Duodenal mucosa (tissue), 2 donors: ENCODE results near the gene EPB41L2.
A peak's percentile ranks its signal among the peaks of the same experiment; 100 is the strongest.
"Not testable (repeated sequence)": the region's sequence is repeated elsewhere in the genome, so short reads cannot be mapped to it uniquely, and the experiment has no call there.

Experiments used
- H3K27ac ChIP-seq: one replicate; pipeline ENCODE4 v1.7.0; 2013; ENCODE audit warnings: low read depth, low read length
- H3K27me3 ChIP-seq, 2 donors: one replicate each; pipeline ENCODE4 v1.7.0; 2013; ENCODE audit warnings: low read length in 2 of 2, control low read depth in 1 of 2; ENCODE audit not compliant: insufficient read depth in 2 of 2, control insufficient read depth in 1 of 2
- H3K36me3 ChIP-seq, 2 donors: one replicate each; pipeline ENCODE4 v1.7.0; 2013; ENCODE audit warnings: low read length in 2 of 2, control low read depth in 1 of 2; ENCODE audit not compliant: insufficient read depth in 2 of 2, control insufficient read depth in 1 of 2
- H3K4me1 ChIP-seq, 2 donors: one replicate each; pipeline ENCODE4 v1.7.0; 2013; ENCODE audit warnings: low read length in 2 of 2, control low read depth in 1 of 2; ENCODE audit not compliant: insufficient read depth in 2 of 2, control insufficient read depth in 1 of 2
- H3K4me3 ChIP-seq, 2 donors: one replicate each; pipeline ENCODE4 v1.7.0; 2013; ENCODE audit warnings: low read length in 2 of 2, low read depth in 1 of 2
- H3K9ac ChIP-seq, 2 donors: one replicate each; pipeline ENCODE4 v1.7.0; 2013; ENCODE audit warnings: low read length in 2 of 2, low read depth in 1 of 2
- H3K9me3 ChIP-seq, 2 donors: one replicate each; pipeline ENCODE4 v1.7.0; 2013; ENCODE audit warnings: low read length in 2 of 2, control low read depth in 1 of 2; ENCODE audit not compliant: control insufficient read depth in 1 of 2

Gene EPB41L2

GRCh38 chr6:130961148-130961547 lies 101.9 kb downstream of the EPB41L2 start:
- no peaks in the 10 kb centered on the region for H3K27me3 ChIP-seq
- no peak overlapping the region for H3K4me3 ChIP-seq
- H3K9me3 ChIP-seq = no peaks in the 10 kb centered on the region
- H3K9ac ChIP-seq = no peak overlapping the region
- no peak overlapping the region for H3K27ac ChIP-seq
- H3K36me3 ChIP-seq = no peaks in the 10 kb centered on the region
- H3K4me1 ChIP-seq = peaks cover 3 to 4% of the 10 kb centered on the region in 2 donors

- Histone ChIP-seq H3K9ac (no peak overlapping the region), H3K9me3 (no peaks in the 10 kb centered on the region), H3K27ac (no peak overlapping the region), H3K4me3 (no peak overlapping the region), H3K36me3 (peaks cover 0 to under 1% of the 10 kb centered on the region in 2 donors), H3K27me3 (no peaks in the 10 kb centered on the region), H3K4me1 (peaks cover 6 to 12% of the 10 kb centered on the region in 2 donors)
These were observed 103.1 kb downstream of the EPB41L2 start for GRCh38 chr6:130959951-130960350.

DNA sequence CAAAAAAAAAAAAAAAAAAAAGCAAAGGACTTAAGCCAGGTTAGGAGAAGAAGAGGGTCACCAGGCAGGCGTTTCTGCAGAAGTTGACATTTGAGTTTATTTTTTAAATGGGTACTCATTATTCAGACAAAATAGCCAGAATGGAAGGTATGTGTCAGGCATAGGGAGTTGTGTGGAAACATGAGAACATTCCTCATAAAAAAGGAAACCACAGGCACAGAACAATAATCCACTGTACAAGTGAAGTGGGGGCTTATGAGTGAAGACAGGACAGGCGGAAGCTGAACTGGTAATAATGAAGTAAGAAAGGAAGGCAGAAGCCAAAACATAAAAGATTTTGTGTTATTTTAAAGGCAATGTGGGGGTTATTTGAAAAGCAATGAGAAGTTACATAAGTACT lies 104.6 kb downstream of the EPB41L2 start:
- Histone ChIP-seq H3K9me3 (no peaks in the 10 kb centered on the region), H3K4me3 (no peak overlapping the region), H3K27ac (no peak overlapping the region), H3K4me1 (peaks cover 6 to 12% of the 10 kb centered on the region in 2 donors), H3K27me3 (no peaks in the 10 kb centered on the region), H3K36me3 (peaks cover 0 to 3% of the 10 kb centered on the region in 2 donors), H3K9ac (no peak overlapping the region)

GRCh38 chr6:130955755-130956154 lies 107.3 kb downstream of the EPB41L2 start:
- Histone ChIP-seq H3K9me3 (no peaks in the 10 kb centered on the region), H3K27me3 (no peaks in the 10 kb centered on the region), H3K36me3 (peaks cover 0 to 3% of the 10 kb centered on the region in 2 donors), H3K9ac (no peak overlapping the region), H3K27ac (no peak overlapping the region), H3K4me3 (no peak overlapping the region), H3K4me1 (peaks cover 6 to 12% of the 10 kb centered on the region in 2 donors)

DNA sequence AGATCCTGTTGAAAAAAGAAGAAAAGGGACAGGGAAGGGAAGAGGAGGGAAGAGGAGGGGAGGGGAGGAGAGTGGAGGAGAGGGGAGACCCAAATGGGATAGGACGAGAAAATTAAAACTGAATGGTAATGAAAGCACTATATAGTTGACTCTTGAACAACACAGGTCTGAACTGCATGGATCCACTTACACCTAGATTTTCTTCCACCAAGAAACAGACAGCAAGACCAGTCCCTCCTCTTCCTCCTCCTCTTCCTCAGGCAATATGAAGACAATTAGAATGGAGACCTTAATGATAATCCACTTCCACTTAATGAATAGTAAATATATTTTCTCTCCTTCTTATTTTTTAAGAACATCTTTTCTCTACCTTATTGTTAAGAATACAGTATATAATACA lies 113.5 kb downstream of the EPB41L2 start:
- Histone ChIP-seq H3K9ac (no peak overlapping the region), H3K4me3 (no peak overlapping the region), H3K36me3 (no peaks in the 10 kb centered on the region), H3K4me1 (peaks cover 2 to 4% of the 10 kb centered on the region in 2 donors), H3K27ac (no peak overlapping the region), H3K9me3 (no peaks in the 10 kb centered on the region), H3K27me3 (no peaks in the 10 kb centered on the region)

DNA sequence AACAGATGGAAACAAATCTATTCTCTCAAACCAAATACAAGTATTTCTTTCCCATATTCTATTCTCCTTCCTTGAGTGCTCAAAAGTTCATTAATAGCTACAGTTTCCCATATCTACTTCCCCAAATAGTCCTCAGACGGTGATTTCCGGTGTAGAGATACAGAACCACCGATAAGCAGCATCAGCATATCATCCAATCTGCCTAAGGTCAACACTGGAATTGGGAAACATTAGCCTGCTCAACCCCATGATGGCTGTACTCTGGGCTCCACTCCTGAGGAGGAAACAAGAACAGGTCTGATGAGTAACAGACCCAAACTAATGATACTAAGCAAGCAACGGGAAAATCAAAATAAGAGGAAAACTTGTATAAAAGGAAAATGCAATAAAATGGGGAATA lies 115.6 kb downstream of the EPB41L2 start:
- H3K27ac ChIP-seq = no peak overlapping the region
- H3K9ac ChIP-seq = no peak overlapping the region
- H3K36me3 ChIP-seq = no peaks in the 10 kb centered on the region
- no peaks in the 10 kb centered on the region for H3K27me3 ChIP-seq
- H3K9me3 ChIP-seq = no peaks in the 10 kb centered on the region
- no peak overlapping the region for H3K4me3 ChIP-seq
- peaks cover 10 to 17% of the 10 kb centered on the region in 2 donors for H3K4me1 ChIP-seq

GRCh38 chr6:130946076-130946475 lies 117.0 kb downstream of the EPB41L2 start:
- no peak overlapping the region for H3K27ac ChIP-seq
- no peak overlapping the region for H3K9ac ChIP-seq
- peaks cover 10 to 17% of the 10 kb centered on the region in 2 donors for H3K4me1 ChIP-seq
- H3K27me3 ChIP-seq = no peaks in the 10 kb centered on the region
- H3K36me3 ChIP-seq = no peaks in the 10 kb centered on the region
- H3K9me3 ChIP-seq = no peaks in the 10 kb centered on the region
- H3K4me3 ChIP-seq = no peak overlapping the region

DNA sequence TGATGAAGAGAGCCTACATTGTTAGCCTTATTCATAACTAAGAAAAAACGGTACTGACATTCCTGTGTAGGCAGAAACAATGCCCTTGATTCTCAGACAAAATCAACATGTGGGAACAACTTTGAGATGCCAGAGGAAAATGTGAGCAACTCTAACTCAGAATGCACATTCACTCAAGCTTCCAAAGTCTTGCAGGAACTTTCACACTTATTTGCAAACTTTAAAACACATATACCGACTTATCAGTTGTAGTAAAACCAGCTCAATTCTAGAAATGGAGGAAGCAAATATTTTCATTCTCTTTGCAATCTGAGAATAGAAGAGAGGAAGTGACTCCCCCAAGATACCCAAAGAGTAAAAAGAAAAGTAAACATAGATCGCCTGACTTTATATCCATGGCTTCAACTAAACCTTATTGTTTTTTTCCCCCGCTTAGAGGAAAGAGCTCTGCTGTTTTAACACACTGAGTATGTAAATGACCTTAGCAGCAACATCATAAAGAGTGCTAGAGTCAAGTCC lies 117.6 kb downstream of the EPB41L2 start:
- H3K9me3 ChIP-seq = no peaks in the 10 kb centered on the region
- H3K4me3 ChIP-seq = no peak overlapping the region
- H3K36me3 ChIP-seq = no peaks in the 10 kb centered on the region
- H3K27ac ChIP-seq = no peak overlapping the region
- no peak overlapping the region for H3K9ac ChIP-seq
- H3K4me1 ChIP-seq = peaks cover 10 to 17% of the 10 kb centered on the region in 2 donors
- no peaks in the 10 kb centered on the region for H3K27me3 ChIP-seq

DNA sequence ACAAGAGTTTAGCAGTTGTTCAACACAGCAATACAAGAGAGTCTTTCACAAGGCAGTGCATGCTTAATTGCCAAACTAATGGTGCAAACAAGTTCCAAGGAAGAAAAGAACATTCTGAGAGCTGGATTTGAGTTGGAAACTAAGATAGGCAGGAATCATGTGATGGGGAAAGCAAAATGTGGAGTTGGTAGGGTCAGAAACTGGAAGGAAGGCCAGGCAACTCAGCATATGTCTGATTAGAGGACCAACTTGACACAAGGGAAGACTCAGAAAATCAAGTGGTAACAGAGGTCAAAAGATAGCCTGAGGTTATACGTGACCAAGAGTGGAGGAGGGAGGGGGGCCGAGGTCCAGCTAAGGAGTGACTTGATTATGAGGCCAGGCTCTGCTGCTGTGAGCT lies 118.6 kb downstream of the EPB41L2 start:
- H3K27ac ChIP-seq = no peak overlapping the region
- H3K36me3 ChIP-seq = no peaks in the 10 kb centered on the region
- peaks cover 10 to 17% of the 10 kb centered on the region in 2 donors for H3K4me1 ChIP-seq
- no peaks in the 10 kb centered on the region for H3K9me3 ChIP-seq
- H3K9ac ChIP-seq = no peak overlapping the region
- H3K27me3 ChIP-seq = no peaks in the 10 kb centered on the region
- H3K4me3 ChIP-seq = no peak overlapping the region

- H3K27me3 ChIP-seq = no peaks in the 10 kb centered on the region
- no peaks in the 10 kb centered on the region for H3K36me3 ChIP-seq
- H3K4me1 ChIP-seq = peaks cover 10 to 17% of the 10 kb centered on the region in 2 donors
- no peaks in the 10 kb centered on the region for H3K9me3 ChIP-seq
- H3K27ac ChIP-seq = no peak overlapping the region
- H3K4me3 ChIP-seq = no peak overlapping the region
- peak overlapping the region in 1 of 2 donors; percentile 11 for H3K9ac ChIP-seq
These were observed 119.3 kb downstream of the EPB41L2 start for GRCh38 chr6:130943738-130944137.

- H3K9ac ChIP-seq, H3K36me3 ChIP-seq, H3K4me3 ChIP-seq, H3K27ac ChIP-seq, H3K9me3 ChIP-seq, H3K27me3 ChIP-seq: not testable (repeated sequence)
- peaks cover 10 to 17% of the 10 kb centered on the region in 2 donors for H3K4me1 ChIP-seq
These were observed 120.3 kb downstream of the EPB41L2 start for GRCh38 chr6:130942752-130943151.
